ENCODE measurements around the gene ADD1.

DNA sequence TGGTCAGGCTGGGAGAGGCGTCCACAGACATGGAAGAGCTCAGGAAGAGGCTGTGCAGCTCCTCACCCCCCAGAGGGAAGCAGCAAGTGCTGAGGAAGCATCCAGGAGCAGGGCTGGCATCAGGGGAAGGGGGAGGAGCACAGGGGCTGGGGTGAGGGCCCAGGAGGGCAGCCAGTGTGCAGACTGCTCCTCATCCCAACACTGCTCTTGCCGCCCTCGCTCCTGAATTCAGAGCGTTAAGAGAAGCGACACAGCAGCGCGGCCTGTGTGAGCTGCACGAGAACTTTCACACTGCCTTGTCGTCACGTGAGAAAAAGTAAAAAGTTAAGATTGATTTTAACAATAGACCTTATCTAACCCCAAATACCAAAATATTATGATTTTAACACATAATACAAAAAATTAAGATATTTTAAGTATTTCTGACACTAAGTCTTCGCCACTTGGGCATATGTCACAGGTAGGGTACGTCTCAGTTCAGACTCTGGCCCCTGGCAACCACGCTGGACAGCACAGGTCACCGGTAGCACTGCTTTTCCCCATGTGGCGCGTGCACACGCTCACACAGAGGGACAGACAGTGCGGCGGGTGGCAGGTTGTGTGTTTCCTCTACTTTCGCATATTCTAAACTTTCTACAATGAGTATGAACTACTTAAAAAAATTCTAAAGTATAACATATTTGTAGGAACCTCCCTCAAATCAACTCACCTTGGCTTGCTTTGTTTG is 99.9 kb downstream of the ADD1 start:
- TF ChIP-seq YY1 (IDR thresholded peaks at IDR 0.05; ENCODE audit: insufficient read depth, insufficient read length), result no peak
- no peak for TF ChIP-seq SUZ12 (IDR thresholded peaks at IDR 0.05; ENCODE audit: extremely low read depth, insufficient read depth, insufficient read length)

Measured in NT2/D1 (cell line).